Caco-2 (cell line): ENCODE measurements around the gene TANK. TPM values are rescaled to one million over a fixed set of nuclear protein-coding genes. Genes with fewer than 3 reads are reported as not detected.

Experiments
- BruUV-seq: library from RNA; stranded (reverse); fragments of 400-500 nt; replicated peaks from 2 replicates; lab custom pipeline; 2021; lab: Mats Ljungman, UMichigan
- CTCF ChIA-PET: fragments of 300-600 bp; sonication (Branson Sonifier 250); formaldehyde crosslinking; loops from one replicate; lab custom pipeline; 2022; ENCODE audit warnings: antibody characterized with exemption; lab: Charles Lee
- POLR2A ChIA-PET: fragments of 300-600 bp; sonication (Branson Sonifier 250); formaldehyde crosslinking; loops from one replicate; lab custom pipeline; 2022; ENCODE audit warnings: antibody characterized with exemption; lab: Charles Lee
- DNase-seq, 2 experiments: peaks; one replicate each; pipeline versions ENCODE4 v3.0.0 to v3.0.0-alpha.2; 2020 to 2022
- H3K27me3 ChIP-seq: replicated peaks from 2 replicates; pipeline ENCODE4 v1.6.0; 2011; ENCODE audit warnings: low read length; ENCODE audit not compliant: control insufficient read depth, insufficient read depth
- H3K36me3 ChIP-seq: 2 replicates; pipeline ENCODE4 v1.5.1; 2011; ENCODE audit warnings: low read length; ENCODE audit not compliant: control insufficient read depth, insufficient read depth
- H3K4me1 ChIP-seq: fragments of 250-450 bp; sonication (Bioruptor Pico); 2 replicates; pipeline ENCODE4 v1.5.1; 2020; ENCODE audit warnings: mild to moderate bottlenecking
- H3K4me3 ChIP-seq: 2 replicates; pipeline ENCODE4 v1.5.1; 2011; ENCODE audit warnings: low read depth, mild to moderate bottlenecking, control low read depth, low read length
- H3K9me3 ChIP-seq: fragments of 250-450 bp; sonication (Bioruptor Pico); 2 replicates; pipeline ENCODE4 v1.5.1; 2020; ENCODE audit warnings: mild to moderate bottlenecking, moderate library complexity
- H3K27ac Mint-ChIP-seq: one replicate; pipeline ENCODE4 v1.8.0; 2022; ENCODE audit warnings: mixed read lengths; ENCODE audit not compliant: unreplicated experiment
- H3K27me3 Mint-ChIP-seq: one replicate; pipeline ENCODE4 v1.8.0; 2022; ENCODE audit warnings: mixed read lengths; ENCODE audit not compliant: insufficient read depth, unreplicated experiment
- H3K36me3 Mint-ChIP-seq: one replicate; pipeline ENCODE4 v1.8.0; 2022; ENCODE audit warnings: mild to moderate bottlenecking, mixed read lengths; ENCODE audit not compliant: insufficient read depth, unreplicated experiment
- H3K4me1 Mint-ChIP-seq: one replicate; pipeline ENCODE4 v1.8.0; 2022; ENCODE audit warnings: low read depth, mixed read lengths; ENCODE audit not compliant: unreplicated experiment
- H3K4me3 Mint-ChIP-seq: one replicate; pipeline ENCODE4 v1.8.0; 2022; ENCODE audit warnings: mild to moderate bottlenecking, moderate library complexity, mixed read lengths; ENCODE audit not compliant: unreplicated experiment
- H3K9me3 Mint-ChIP-seq: one replicate; pipeline ENCODE4 v1.8.0; 2022; ENCODE audit warnings: mixed read lengths; ENCODE audit not compliant: unreplicated experiment
- CTCF ChIP-seq, 2 experiments: fragments of 200-600 bp in 1 of 2; IDR thresholded peaks; 1 replicate in 1 of 2; 2 replicates in 1 of 2; pipeline versions ENCODE4 v1.5.1 to v1.8.0; 2011 to 2022; ENCODE audit warnings: antibody characterized with exemption in 1 of 2, control low read depth in 1 of 2, inconsistent platforms in 1 of 2, low read depth in 1 of 2, low read length in 1 of 2, mild to moderate bottlenecking in 1 of 2, moderate library complexity in 1 of 2; ENCODE audit not compliant: insufficient read depth in 1 of 2, severe bottlenecking in 1 of 2, unreplicated experiment in 1 of 2
- intact Hi-C: fragments of 100-400 bp; cut with micrococcal nuclease; formaldehyde crosslinking; loops from one replicate; pipeline ENCODE4 v1.10.0; 2022; ENCODE audit not compliant: unreplicated experiment
- total RNA-seq: library from RNA; stranded (reverse); gene quantifications from 2 replicates; pipeline ENCODE4 v1.2.3, GENCODE V29; 2022

Gene TANK
- total RNA-seq, 1 experiment from 2014 or later = 56.0 TPM

DNA sequence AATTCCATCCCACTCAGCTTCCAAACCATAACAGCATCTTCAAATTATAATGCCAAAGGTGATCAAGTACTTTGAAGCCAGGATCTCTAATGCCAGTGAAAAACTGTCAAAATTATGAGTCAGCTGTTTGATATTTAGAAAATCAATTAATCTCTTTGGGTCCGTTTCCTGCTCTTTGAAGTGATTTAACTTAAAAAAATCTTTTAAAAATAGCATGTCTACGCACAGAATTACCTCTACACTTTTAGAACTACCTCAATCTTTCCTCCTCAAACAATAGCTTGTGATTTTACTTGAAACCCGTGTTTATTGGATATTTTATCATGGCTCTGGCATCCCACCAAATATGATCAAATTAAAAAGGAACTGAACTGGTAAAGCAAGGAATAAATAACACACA lies 31.3 kb upstream of the TANK start:
- no peak for TF ChIP-seq CTCF (IDR thresholded peaks at IDR 0.05; ENCODE audit: insufficient read depth in 1 of 2, low read depth in 1 of 2, low read length in 1 of 2, severe bottlenecking in 1 of 2, unreplicated experiment in 1 of 2)
- Histone ChIP-seq H3K9me3 (no peaks in the 10 kb centered on the region), H3K27me3 (no peaks in the 10 kb centered on the region), H3K4me1 (peaks cover 14% of the 10 kb centered on the region), H3K36me3 (no peaks in the 10 kb centered on the region), H3K4me3 (no peak overlapping the region)
- Mint-ChIP-seq H3K4me1 (peaks cover 13% of the 10 kb centered on the region), H3K36me3 (peaks cover under 1% of the 10 kb centered on the region), H3K27ac (no peak overlapping the region), H3K27me3 (no peaks in the 10 kb centered on the region), H3K9me3 (no peaks in the 10 kb centered on the region), H3K4me3 (no peak overlapping the region)
- POLR2A ChIA-PET = no interaction called here
- intact Hi-C loops = no loop called here
- BruUV-seq = no TSS peak
- CTCF ChIA-PET = no interaction called here
- DNase-seq = no peak

GRCh38 chr2:161130354-161130753 lies 29.9 kb upstream of the TANK start:
- Histone ChIP-seq H3K4me1 (peaks cover 17% of the 10 kb centered on the region), H3K27me3 (no peaks in the 10 kb centered on the region), H3K9me3 (no peaks in the 10 kb centered on the region), H3K36me3 (no peaks in the 10 kb centered on the region), H3K4me3 (no peak overlapping the region)
- Mint-ChIP-seq H3K27me3 (no peaks in the 10 kb centered on the region), H3K9me3 (no peaks in the 10 kb centered on the region), H3K4me3 (no peak overlapping the region), H3K4me1 (peaks cover 26% of the 10 kb centered on the region), H3K27ac (no peak overlapping the region), H3K36me3 (peaks cover 10% of the 10 kb centered on the region)
- ChIA-PET CTCF (no interaction called here), POLR2A (no interaction called here)
- DNase-seq = no peak
- TF ChIP-seq CTCF (IDR thresholded peaks at IDR 0.05; ENCODE audit: insufficient read depth in 1 of 2, low read depth in 1 of 2, low read length in 1 of 2, severe bottlenecking in 1 of 2, unreplicated experiment in 1 of 2) = no peak
- intact Hi-C loops = no loop called here
- no TSS peak for BruUV-seq

DNA sequence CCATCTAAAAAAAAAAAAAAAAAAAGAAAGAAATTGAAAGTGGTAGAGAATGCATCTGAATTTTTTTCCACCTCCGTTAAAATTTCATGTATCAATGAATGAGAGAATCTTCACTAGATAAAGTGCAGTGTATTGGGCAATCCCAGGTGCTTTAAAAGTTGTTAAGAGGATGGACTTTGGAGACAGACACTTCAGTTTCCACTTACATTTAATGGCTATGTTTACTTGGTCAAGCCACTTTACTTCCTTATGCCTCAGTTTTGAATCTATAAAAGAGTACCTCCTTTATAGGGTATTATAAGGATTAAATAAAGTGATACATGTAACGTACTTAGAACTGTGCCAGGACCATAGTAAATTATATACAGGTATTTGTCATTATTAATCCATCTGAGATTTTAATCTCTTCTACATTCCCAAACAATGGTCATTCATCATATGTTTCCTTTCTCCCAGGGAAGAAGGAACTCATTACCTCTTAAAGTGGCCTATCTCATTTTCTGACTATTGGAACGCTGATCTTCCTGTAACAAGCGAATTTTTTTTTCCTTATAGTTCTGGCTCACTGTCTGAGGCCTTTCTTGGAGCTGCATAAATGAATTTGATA lies 29.1 kb upstream of the TANK start:
- no peaks in the 10 kb centered on the region for H3K36me3 ChIP-seq
- H3K4me1 ChIP-seq = peaks cover 25% of the 10 kb centered on the region
- intact Hi-C loops = no loop called here
- no peak overlapping the region for H3K4me3 ChIP-seq
- no peaks in the 10 kb centered on the region for H3K9me3 ChIP-seq
- TF ChIP-seq CTCF (IDR thresholded peaks at IDR 0.05; ENCODE audit: insufficient read depth in 1 of 2, low read depth in 1 of 2, low read length in 1 of 2, severe bottlenecking in 1 of 2, unreplicated experiment in 1 of 2) = no peak
- Mint-ChIP-seq H3K9me3 (no peaks in the 10 kb centered on the region), H3K4me1 (peaks cover 21% of the 10 kb centered on the region), H3K27ac (no peak overlapping the region), H3K27me3 (no peaks in the 10 kb centered on the region), H3K36me3 (peaks cover 10% of the 10 kb centered on the region), H3K4me3 (no peak overlapping the region)
- H3K27me3 ChIP-seq = no peaks in the 10 kb centered on the region
- POLR2A ChIA-PET = no interaction called here
- CTCF ChIA-PET = no interaction called here
- no TSS peak for BruUV-seq
- no peak for DNase-seq
